ENCODE data around the gene SUCO.

GRCh38 chr1:172485626-172486025 lies 47.3 kb upstream of the SUCO start:
- no peak for TF ChIP-seq CTCF (conservative IDR thresholded peaks at IDR 0.05 in 1 of 2, IDR thresholded peaks at IDR 0.05 in 1 of 2; ENCODE audit: extremely low read depth in 1 of 2, insufficient read depth in 1 of 2, low read depth in 1 of 2, low read length in 2 of 2)
- TF ChIP-seq EZH2 (IDR thresholded peaks at IDR 0.05; ENCODE audit: borderline replicate concordance, low read length) = no peak

All from mammary epithelial cell (primary cell).